ENCODE results near the gene ATP10B. TPM values are rescaled to one million over a fixed set of nuclear protein-coding genes. Genes with fewer than 3 reads are reported as not detected.

Gene ATP10B
- total RNA-seq, 4 donors from 2014 or later: 0.07 to 0.29 TPM; not detected in 2

- TF ChIP-seq POLR2A (IDR thresholded peaks at IDR 0.05): no peak
- TF ChIP-seq CTCF (IDR thresholded peaks at IDR 0.05): no peak
- H3K9me3 ChIP-seq: no peaks in the 10 kb centered on the region
- no peak overlapping the region for H3K27ac ChIP-seq
- DNase-seq: no peak
- no peak overlapping the region for H3K4me3 ChIP-seq
- H3K36me3 ChIP-seq: no peaks in the 10 kb centered on the region
- intact Hi-C loops (cut with DNase I; ENCODE audit: low total_unique reads): no loop called here
- H3K4me1 ChIP-seq: no peaks in the 10 kb centered on the region
- no peaks in the 10 kb centered on the region for H3K27me3 ChIP-seq
Observed at GRCh38 chr5:160767062-160767461, 84.9 kb downstream of the ATP10B start.

- no peak overlapping the region for H3K4me3 ChIP-seq
- H3K36me3 ChIP-seq: no peaks in the 10 kb centered on the region
- intact Hi-C loops (cut with DNase I; ENCODE audit: low total_unique reads): no loop called here
- DNase-seq: no peak
- no peaks in the 10 kb centered on the region for H3K9me3 ChIP-seq
- H3K27me3 ChIP-seq: no peaks in the 10 kb centered on the region
- H3K4me1 ChIP-seq: no peaks in the 10 kb centered on the region
- no peak for TF ChIP-seq CTCF (IDR thresholded peaks at IDR 0.05)
- no peak for TF ChIP-seq POLR2A (IDR thresholded peaks at IDR 0.05)
- H3K27ac ChIP-seq: no peak overlapping the region
Observed at GRCh38 chr5:160760008-160760407, 92.0 kb downstream of the ATP10B start.

GRCh38 chr5:160757194-160757593 is 94.8 kb downstream of the ATP10B start:
- intact Hi-C loops (cut with DNase I; ENCODE audit: low total_unique reads): no loop called here
- H3K4me1 ChIP-seq: no peaks in the 10 kb centered on the region
- H3K4me3 ChIP-seq: no peak overlapping the region
- no peaks in the 10 kb centered on the region for H3K36me3 ChIP-seq
- H3K27me3 ChIP-seq: no peaks in the 10 kb centered on the region
- no peak for TF ChIP-seq POLR2A (IDR thresholded peaks at IDR 0.05)
- no peak for TF ChIP-seq CTCF (IDR thresholded peaks at IDR 0.05)
- no peak overlapping the region for H3K27ac ChIP-seq
- DNase-seq: no peak
- H3K9me3 ChIP-seq: no peaks in the 10 kb centered on the region

- no peak for DNase-seq
- H3K9me3 ChIP-seq: no peaks in the 10 kb centered on the region
- intact Hi-C loops (cut with DNase I; ENCODE audit: low total_unique reads): no loop called here
Observed at GRCh38 chr5:160750938-160751657, 100.9 kb downstream of the ATP10B start.

More at GRCh38 chr5:160750938-160751657, 100.9 kb downstream of the ATP10B start:
- no peaks in the 10 kb centered on the region for H3K36me3 ChIP-seq
- no peak overlapping the region for H3K27ac ChIP-seq
- no peaks in the 10 kb centered on the region for H3K4me1 ChIP-seq
- TF ChIP-seq CTCF (IDR thresholded peaks at IDR 0.05) (no peak), POLR2A (IDR thresholded peaks at IDR 0.05) (no peak)
- no peaks in the 10 kb centered on the region for H3K27me3 ChIP-seq
- H3K4me3 ChIP-seq: no peak overlapping the region
